HTERT RPE-1 (cell line): ENCODE measurements around the gene RPS15A.
"Not testable (repeated sequence)": the region's sequence is repeated elsewhere in the genome, so short reads cannot be mapped to it uniquely, and the experiment has no call there.

Experiments used
- in situ Hi-C: fragments of 300-500 bp; cut with MboI; formaldehyde crosslinking; loops from 4 replicates; pipeline ENCODE4 v1.14.3; 2020; ENCODE audit warnings: low sequenced_read_pairs

Gene RPS15A

GRCh38 chr16:18799500-18799899 is 9.4 kb upstream of the RPS15A start:
- in situ Hi-C loops: no loop called here

- in situ Hi-C loops: no loop called here
Observed at GRCh38 chr16:18797746-18798145, 7.6 kb upstream of the RPS15A start.

GRCh38 chr16:18796377-18796776 is 6.2 kb upstream of the RPS15A start:
- in situ Hi-C loops: no loop called here

GRCh38 chr16:18792836-18793433 is 2.8 kb upstream of the RPS15A start:
- in situ Hi-C loops: no loop called here

- in situ Hi-C loops: no loop called here
Observed at GRCh38 chr16:18789515-18789849, 652 bp downstream of the RPS15A start.

GRCh38 chr16:18788828-18789514 is 1.2 kb downstream of the RPS15A start:
- in situ Hi-C loops: no loop called here

GRCh38 chr16:18784917-18785623 is 5.1 kb downstream of the RPS15A start:
- in situ Hi-C loops: no loop called here

- in situ Hi-C loops: no loop called here
Observed at GRCh38 chr16:18783430-18784341, 6.4 kb downstream of the RPS15A start.

GRCh38 chr16:18782697-18783429 is 7.3 kb downstream of the RPS15A start:
- in situ Hi-C loops: no loop called here

GRCh38 chr16:18781232-18781631 is 8.9 kb downstream of the RPS15A start:
- in situ Hi-C loops: not testable (repeated sequence)

GRCh38 chr16:18780460-18781026 is 9.6 kb downstream of the RPS15A start:
- in situ Hi-C loops: not testable (repeated sequence)

GRCh38 chr16:18777664-18778063 is 12.5 kb downstream of the RPS15A start:
- in situ Hi-C loops: not testable (repeated sequence)

- in situ Hi-C loops: not testable (repeated sequence)
Observed at GRCh38 chr16:18776334-18776733, 13.8 kb downstream of the RPS15A start.

- in situ Hi-C loops: not testable (repeated sequence)
Observed at GRCh38 chr16:18774651-18775050, 15.5 kb downstream of the RPS15A start.

- in situ Hi-C loops: not testable (repeated sequence)
Observed at GRCh38 chr16:18772171-18772570, 18.0 kb downstream of the RPS15A start.

- in situ Hi-C loops: not testable (repeated sequence)
Observed at GRCh38 chr16:18770336-18770962, 19.7 kb downstream of the RPS15A start.

- in situ Hi-C loops: not testable (repeated sequence)
Observed at GRCh38 chr16:18767217-18767616, 22.9 kb downstream of the RPS15A start.

GRCh38 chr16:18762713-18763112 is 27.4 kb downstream of the RPS15A start:
- in situ Hi-C loops: not testable (repeated sequence)
